A549 (cell line): ENCODE data around the gene RARA. TPM values are rescaled to one million over a fixed set of nuclear protein-coding genes. Genes with fewer than 3 reads are reported as not detected.

Source experiments
- ATAC-seq, 2 experiments: fragments of 200-7000 bp in 1 of 2; fragments of >200 bp in 1 of 2; cut with Nextera tagmentation in 1 of 2; cut with Tn5 transposase in 1 of 2; 3 replicates each; pipeline versions ENCODE4 v1.8.0 to v1.9.1; 2018 to 2020; ENCODE audit warnings: mild to moderate bottlenecking in 1 of 2, moderate library complexity in 1 of 2
- CTCF ChIA-PET: fragments of 300-600 bp; sonication (Branson Sonifier 250); formaldehyde crosslinking; extraction: SDS; loops from one replicate; lab custom pipeline; 2021; ENCODE audit warnings: antibody characterized with exemption, inconsistent platforms; lab: Yijun Ruan, JAX
- POLR2A ChIA-PET: fragments of 350-600 bp; formaldehyde crosslinking; extraction: SDS; loops from one replicate; lab custom pipeline; 2021; ENCODE audit warnings: antibody characterized with exemption, inconsistent platforms; lab: Yijun Ruan, JAX
- DNase-seq, 2 experiments: peaks; one replicate each; pipeline versions ENCODE4 v3.0.0 to v3.0.0-alpha.2; 2011 to 2016; ENCODE audit warnings: low read depth in 1 of 2, low spot score in 1 of 2
- FAIRE-seq: peaks from 2 replicates; lab custom pipeline; 2011; peaks lifted over from hg19 to GRCh38; lab: Jason Lieb, UNC
- H3K27ac ChIP-seq, 2 experiments: fragments of >200 bp; sonication (Bioruptor Twin); formaldehyde crosslinking; 3 replicates each; pipeline ENCODE4 v1.5.1; 2016 to 2017
- H3K4me1 ChIP-seq: fragments of >200 bp; sonication (Bioruptor Twin); formaldehyde crosslinking; 3 replicates; pipeline ENCODE4 v1.6.1; 2016
- H3K4me2 ChIP-seq: fragments of >200 bp; sonication (Bioruptor Twin); formaldehyde crosslinking; 3 replicates; pipeline ENCODE4 v1.6.1; 2016
- H3K4me3 ChIP-seq: fragments of >200 bp; sonication (Bioruptor Twin); formaldehyde crosslinking; 3 replicates; pipeline ENCODE4 v1.5.1; 2016
- H3K9me3 ChIP-seq: fragments of >200 bp; sonication (Bioruptor Twin); formaldehyde crosslinking; 3 replicates; pipeline ENCODE4 v1.6.1; 2016
- CBX8 ChIP-seq: fragments of 200-600 bp; sonication (generic); IDR thresholded peaks from 2 replicates; pipeline ENCODE4 v1.6.1; 2016
- CHD2 ChIP-seq: fragments of 150-350 bp; IDR thresholded peaks from 2 replicates; pipeline ENCODE4 v1.6.1; 2014; ENCODE audit warnings: low read length; ENCODE audit not compliant: partially characterized antibody
- EP300 ChIP-seq, 2 experiments: fragments of >200 bp; sonication (Bioruptor Twin); formaldehyde crosslinking; IDR thresholded peaks; 2 replicates in 1 of 2; 3 replicates in 1 of 2; pipeline ENCODE4 v1.6.1; 2016 to 2017
- FOSB ChIP-seq: fragments of 250-450 bp; sonication (Bioruptor Pico); IDR thresholded peaks from 2 replicates; pipeline ENCODE4 v1.5.0; 2020; ENCODE audit warnings: mild to moderate bottlenecking, moderate library complexity
- FOXS1 ChIP-seq: fragments of 250-450 bp; sonication (Bioruptor Pico); IDR thresholded peaks from 2 replicates; pipeline ENCODE4 v1.5.0; 2020; ENCODE audit warnings: mild to moderate bottlenecking, moderate library complexity
- HDAC2 ChIP-seq: fragments of 200-600 bp; sonication (generic); IDR thresholded peaks from 2 replicates; pipeline ENCODE4 v1.6.1; 2016
- JUNB ChIP-seq: fragments of >200 bp; sonication (Bioruptor Twin); formaldehyde crosslinking; IDR thresholded peaks from 2 replicates; pipeline ENCODE4 v1.6.1; 2016
- KDM5A ChIP-seq: fragments of 200-600 bp; sonication (generic); IDR thresholded peaks from 2 replicates; pipeline ENCODE4 v1.6.1; 2016; ENCODE audit warnings: antibody characterized with exemption, mild to moderate bottlenecking
- MAFK ChIP-seq: fragments of 450-650 bp; IDR thresholded peaks from 2 replicates; pipeline ENCODE4 v1.6.1; 2014; ENCODE audit not compliant: partially characterized antibody
- NFE2L2 ChIP-seq: fragments of 150-350 bp; conservative IDR thresholded peaks from 2 replicates; pipeline ENCODE4 v1.6.1; 2014; ENCODE audit warnings: low read length
- NR3C1 ChIP-seq: fragments of >200 bp; sonication (Bioruptor Twin); formaldehyde crosslinking; IDR thresholded peaks from 3 replicates; pipeline ENCODE4 v1.6.1; 2017
- POLR2AphosphoS2 ChIP-seq: conservative IDR thresholded peaks from 2 replicates; pipeline ENCODE4 v1.6.1; 2012; ENCODE audit warnings: low read length, improper control_type of control experiment, inconsistent platforms
- RCOR1 ChIP-seq: fragments of 150-350 bp; IDR thresholded peaks from 2 replicates; pipeline ENCODE4 v1.6.1; 2014; ENCODE audit warnings: antibody characterized with exemption, low read length, low read depth
- RFX5 ChIP-seq: fragments of 450-650 bp; IDR thresholded peaks from 2 replicates; pipeline ENCODE4 v1.7.1; 2014; ENCODE audit warnings: antibody characterized with exemption, mild to moderate bottlenecking, moderate library complexity
- RNF2 ChIP-seq: fragments of 200-600 bp; sonication (generic); IDR thresholded peaks from 2 replicates; pipeline ENCODE4 v1.6.1; 2016; ENCODE audit warnings: low read depth, mild to moderate bottlenecking, antibody characterized with exemption, moderate library complexity, borderline replicate concordance
- SMC3 ChIP-seq: fragments of >200 bp; sonication (Bioruptor Twin); formaldehyde crosslinking; IDR thresholded peaks from 3 replicates; pipeline ENCODE4 v1.6.1; 2018; ENCODE audit warnings: inconsistent platforms
- SREBF2 ChIP-seq: fragments of 450-650 bp; IDR thresholded peaks from 2 replicates; pipeline ENCODE4 v1.6.1; 2014; ENCODE audit warnings: mild to moderate bottlenecking, moderate library complexity
- ZC3H11A ChIP-seq: fragments of 450-650 bp; IDR thresholded peaks from 2 replicates; pipeline ENCODE4 v1.6.1; 2014; ENCODE audit warnings: antibody characterized with exemption, mild to moderate bottlenecking
- ZFP36 ChIP-seq: fragments of 450-650 bp; IDR thresholded peaks from 2 replicates; pipeline ENCODE4 v1.6.1; 2014; ENCODE audit warnings: borderline replicate concordance; ENCODE audit not compliant: partially characterized antibody
- ZNF302 ChIP-seq: fragments of 250-450 bp; sonication (Bioruptor Pico); IDR thresholded peaks from 2 replicates; pipeline ENCODE4 v1.9.0; 2021; ENCODE audit warnings: inconsistent platforms, mild to moderate bottlenecking, moderate library complexity
- WGBS: methylation state at CpG from one replicate; pipeline ENCODE4 v1.1.6; 2017; ENCODE audit errors: missing lambda C conversion rate; 5-methylcytosine and 5-hydroxymethylcytosine counted together
- polyA plus RNA-seq, 4 experiments: library from polyadenylated mRNA; depleted of rRNA in 3 of 4; stranded (reverse); fragments of >200 nt; fragmentation: RNase III in 1 of 4; extraction: RNeasy Plus Mini Kit Qiagen cat#74134 plus additional on column Dnase treatment in 1 of 4; gene quantifications; 2 replicates in 3 of 4; 3 replicates in 1 of 4; pipeline ENCODE4 v1.2.3, GENCODE V29; 2011 to 2017
- TF ChIP-seq, protein P1 (sequence below): fragments of 250-450 bp; sonication (Bioruptor Pico); IDR thresholded peaks from 2 replicates; pipeline ENCODE4 v1.5.0; 2020; ENCODE audit warnings: low read depth, mild to moderate bottlenecking, moderate library complexity
- TF ChIP-seq, protein P2 (sequence below): IDR thresholded peaks from 2 replicates; pipeline ENCODE4 v1.6.1; 2012
- TF ChIP-seq, protein P3 (sequence below): fragments of 450-650 bp; IDR thresholded peaks from 2 replicates; pipeline ENCODE4 v1.6.1; 2014; ENCODE audit warnings: antibody characterized with exemption
- TF ChIP-seq, protein P4 (sequence below): fragments of >200 bp; sonication (Bioruptor Twin); formaldehyde crosslinking; IDR thresholded peaks from 3 replicates; pipeline ENCODE4 v1.6.1; 2016
- TF ChIP-seq, protein P5 (sequence below): fragments of 200-600 bp; sonication (generic); IDR thresholded peaks from 2 replicates; pipeline ENCODE4 v1.6.1; 2016; ENCODE audit warnings: antibody characterized with exemption, mild to moderate bottlenecking, moderate library complexity
- TF ChIP-seq, protein P6 (sequence below): fragments of >200 bp; sonication (Bioruptor Twin); formaldehyde crosslinking; IDR thresholded peaks from 2 replicates; pipeline ENCODE4 v1.6.1; 2016

The RARA gene
- polyA plus RNA-seq, 2 of the 4 experiments (the other 2 are of a cell fraction) = 8.6 to 17.2 TPM

DNA sequence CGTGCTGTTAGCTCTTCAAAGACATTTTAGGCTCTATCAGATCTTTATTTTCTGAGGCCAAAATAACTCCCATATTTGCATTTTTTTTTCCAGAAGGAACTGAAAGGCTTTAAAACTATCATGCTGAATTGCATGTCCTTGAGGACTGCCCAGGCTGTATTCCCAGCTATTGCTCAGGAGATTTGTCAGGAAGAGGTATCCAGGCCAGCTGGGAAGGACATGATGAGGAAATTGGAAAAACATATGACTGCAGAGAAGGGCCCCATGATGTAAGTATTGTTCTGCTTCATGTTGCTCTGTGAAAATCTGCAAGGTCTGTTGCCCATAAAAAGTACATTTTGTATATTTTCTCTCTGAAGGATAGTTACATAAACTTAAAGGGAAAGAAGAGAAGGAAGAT is 15.6 kb upstream of the RARA start:
- DNase-seq (no peak), ATAC-seq (no peak), FAIRE-seq (no peak)
- CTCF ChIA-PET = interaction anchor here (0.7 to 50.4 kb wide), 16 partner anchors 25 to 280 kb away, joined by 3 to 2395 read pairs (median 5); partner anchors contain the start of genes CSF3, GJD3, RARA and WIPF2
- Histone ChIP-seq H3K4me1 (peaks cover 16% of the 10 kb centered on the region), H3K4me3 (no peak overlapping the region), H3K27ac (no peak overlapping the region), H3K4me2 (no peak overlapping the region), H3K9me3 (no peaks in the 10 kb centered on the region)
- 100% methylated on average over 1 of the region's 1 CpG for WGBS
- POLR2A ChIA-PET = no interaction called here
- TF ChIP-seq, protein P1, sequence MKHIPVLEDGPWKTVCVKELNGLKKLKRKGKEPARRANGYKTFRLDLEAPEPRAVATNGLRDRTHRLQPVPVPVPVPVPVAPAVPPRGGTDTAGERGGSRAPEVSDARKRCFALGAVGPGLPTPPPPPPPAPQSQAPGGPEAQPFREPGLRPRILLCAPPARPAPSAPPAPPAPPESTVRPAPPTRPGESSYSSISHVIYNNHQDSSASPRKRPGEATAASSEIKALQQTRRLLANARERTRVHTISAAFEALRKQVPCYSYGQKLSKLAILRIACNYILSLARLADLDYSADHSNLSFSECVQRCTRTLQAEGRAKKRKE (CRISPR knock-in tag) = no peak
- TF ChIP-seq MAFK (no peak), JUNB (no peak), RFX5 (no peak), CHD2 (no peak), RCOR1 (no peak), SMC3 (no peak)
- TF ChIP-seq, protein P2, sequence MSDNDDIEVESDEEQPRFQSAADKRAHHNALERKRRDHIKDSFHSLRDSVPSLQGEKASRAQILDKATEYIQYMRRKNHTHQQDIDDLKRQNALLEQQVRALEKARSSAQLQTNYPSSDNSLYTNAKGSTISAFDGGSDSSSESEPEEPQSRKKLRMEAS = no peak

DNA sequence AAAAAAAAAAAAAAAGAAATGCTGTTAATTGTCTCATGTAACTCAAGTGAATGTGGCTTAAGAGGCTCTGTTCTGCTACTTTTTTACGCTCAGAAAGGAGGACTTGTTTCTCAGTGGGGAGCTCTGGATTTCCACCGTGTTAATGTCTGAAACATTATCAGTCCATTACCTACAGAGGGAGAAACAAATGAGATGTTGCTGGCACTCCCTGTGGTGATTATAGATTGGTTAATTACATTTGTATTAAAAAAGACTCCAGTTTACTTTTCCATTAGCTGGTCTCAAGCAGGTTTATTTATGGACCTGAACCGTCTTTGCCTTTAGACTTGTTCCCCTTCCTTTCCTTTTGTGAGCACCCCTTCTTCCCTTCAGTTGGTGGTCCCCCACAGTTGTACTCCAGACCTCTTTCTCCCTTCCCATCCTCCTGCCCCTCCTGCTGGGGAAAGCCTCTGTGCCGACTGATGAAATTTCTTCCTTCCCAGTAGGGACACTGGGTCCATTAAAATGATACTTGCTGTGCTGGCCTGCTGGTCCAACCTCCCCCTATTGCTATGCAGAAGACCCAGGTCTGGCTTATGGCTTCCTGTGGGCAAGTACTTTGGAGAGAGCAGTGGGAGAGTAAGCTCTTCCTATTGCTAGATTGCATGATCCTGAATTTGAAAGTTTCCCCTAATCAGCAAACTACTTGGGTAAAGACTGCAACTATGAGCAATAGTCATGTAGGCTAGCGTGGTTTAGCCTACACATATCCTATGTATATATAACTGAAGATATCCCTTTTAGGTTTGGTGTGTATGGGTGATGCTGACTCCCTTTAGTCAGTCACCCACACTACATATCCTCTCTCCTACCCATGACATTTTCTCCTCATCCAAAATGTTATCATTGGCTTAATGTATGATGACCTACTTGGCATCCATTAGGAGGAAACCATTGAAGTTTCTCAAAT is 13.2 kb upstream of the RARA start:
- no peaks in the 10 kb centered on the region for H3K9me3 ChIP-seq
- ATAC-seq = no peak; a peak in 1 of 6 replicates
- ChIA-PET POLR2A (no interaction called here), CTCF (interaction anchor here (0.6 to 50.4 kb wide), 10 partner anchors 9 to 269 kb away, joined by 3 to 2395 read pairs (median 8); partner anchors contain the start of genes GJD3, RARA and WIPF2)
- WGBS = 93% methylated on average over 5 of the region's 5 CpGs
- H3K27ac ChIP-seq = no peak overlapping the region
- H3K4me3 ChIP-seq = no peak overlapping the region
- H3K4me2 ChIP-seq = no peak overlapping the region
- DNase-seq = no peak
- FAIRE-seq = no peak
- no peaks in the 10 kb centered on the region for H3K4me1 ChIP-seq
- TF ChIP-seq CBX8 (no peak), SMC3 (no peak), CHD2 (no peak), HDAC2 (no peak), RNF2 (no peak), EP300 (IDR thresholded peaks at IDR 0.05) (no peak), ZC3H11A (no peak), POLR2AphosphoS2 (no peak), NFE2L2 (no peak), FOSB (CRISPR knock-in tag) (no peak), ZNF302 (CRISPR knock-in tag) (no peak), NR3C1 (no peak), SREBF2 (no peak), FOXS1 (CRISPR knock-in tag) (no peak), KDM5A (no peak), ZFP36 (no peak)
- TF ChIP-seq, protein P3, sequence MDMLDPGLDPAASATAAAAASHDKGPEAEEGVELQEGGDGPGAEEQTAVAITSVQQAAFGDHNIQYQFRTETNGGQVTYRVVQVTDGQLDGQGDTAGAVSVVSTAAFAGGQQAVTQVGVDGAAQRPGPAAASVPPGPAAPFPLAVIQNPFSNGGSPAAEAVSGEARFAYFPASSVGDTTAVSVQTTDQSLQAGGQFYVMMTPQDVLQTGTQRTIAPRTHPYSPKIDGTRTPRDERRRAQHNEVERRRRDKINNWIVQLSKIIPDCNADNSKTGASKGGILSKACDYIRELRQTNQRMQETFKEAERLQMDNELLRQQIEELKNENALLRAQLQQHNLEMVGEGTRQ = no peak
- TF ChIP-seq, protein P4, sequence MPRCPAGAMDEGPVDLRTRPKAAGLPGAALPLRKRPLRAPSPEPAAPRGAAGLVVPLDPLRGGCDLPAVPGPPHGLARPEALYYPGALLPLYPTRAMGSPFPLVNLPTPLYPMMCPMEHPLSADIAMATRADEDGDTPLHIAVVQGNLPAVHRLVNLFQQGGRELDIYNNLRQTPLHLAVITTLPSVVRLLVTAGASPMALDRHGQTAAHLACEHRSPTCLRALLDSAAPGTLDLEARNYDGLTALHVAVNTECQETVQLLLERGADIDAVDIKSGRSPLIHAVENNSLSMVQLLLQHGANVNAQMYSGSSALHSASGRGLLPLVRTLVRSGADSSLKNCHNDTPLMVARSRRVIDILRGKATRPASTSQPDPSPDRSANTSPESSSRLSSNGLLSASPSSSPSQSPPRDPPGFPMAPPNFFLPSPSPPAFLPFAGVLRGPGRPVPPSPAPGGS = no peak
- TF ChIP-seq, protein P5, sequence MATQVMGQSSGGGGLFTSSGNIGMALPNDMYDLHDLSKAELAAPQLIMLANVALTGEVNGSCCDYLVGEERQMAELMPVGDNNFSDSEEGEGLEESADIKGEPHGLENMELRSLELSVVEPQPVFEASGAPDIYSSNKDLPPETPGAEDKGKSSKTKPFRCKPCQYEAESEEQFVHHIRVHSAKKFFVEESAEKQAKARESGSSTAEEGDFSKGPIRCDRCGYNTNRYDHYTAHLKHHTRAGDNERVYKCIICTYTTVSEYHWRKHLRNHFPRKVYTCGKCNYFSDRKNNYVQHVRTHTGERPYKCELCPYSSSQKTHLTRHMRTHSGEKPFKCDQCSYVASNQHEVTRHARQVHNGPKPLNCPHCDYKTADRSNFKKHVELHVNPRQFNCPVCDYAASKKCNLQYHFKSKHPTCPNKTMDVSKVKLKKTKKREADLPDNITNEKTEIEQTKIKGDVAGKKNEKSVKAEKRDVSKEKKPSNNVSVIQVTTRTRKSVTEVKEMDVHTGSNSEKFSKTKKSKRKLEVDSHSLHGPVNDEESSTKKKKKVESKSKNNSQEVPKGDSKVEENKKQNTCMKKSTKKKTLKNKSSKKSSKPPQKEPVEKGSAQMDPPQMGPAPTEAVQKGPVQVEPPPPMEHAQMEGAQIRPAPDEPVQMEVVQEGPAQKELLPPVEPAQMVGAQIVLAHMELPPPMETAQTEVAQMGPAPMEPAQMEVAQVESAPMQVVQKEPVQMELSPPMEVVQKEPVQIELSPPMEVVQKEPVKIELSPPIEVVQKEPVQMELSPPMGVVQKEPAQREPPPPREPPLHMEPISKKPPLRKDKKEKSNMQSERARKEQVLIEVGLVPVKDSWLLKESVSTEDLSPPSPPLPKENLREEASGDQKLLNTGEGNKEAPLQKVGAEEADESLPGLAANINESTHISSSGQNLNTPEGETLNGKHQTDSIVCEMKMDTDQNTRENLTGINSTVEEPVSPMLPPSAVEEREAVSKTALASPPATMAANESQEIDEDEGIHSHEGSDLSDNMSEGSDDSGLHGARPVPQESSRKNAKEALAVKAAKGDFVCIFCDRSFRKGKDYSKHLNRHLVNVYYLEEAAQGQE = no peak
- TF ChIP-seq, protein P6, sequence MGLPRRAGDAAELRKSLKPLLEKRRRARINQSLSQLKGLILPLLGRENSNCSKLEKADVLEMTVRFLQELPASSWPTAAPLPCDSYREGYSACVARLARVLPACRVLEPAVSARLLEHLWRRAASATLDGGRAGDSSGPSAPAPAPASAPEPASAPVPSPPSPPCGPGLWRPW = no peak
